ENCODE measurements around the gene DUSP1. TPM values are rescaled to one million over a fixed set of nuclear protein-coding genes. Genes with fewer than 3 reads are reported as not detected.

The DUSP1 gene
- total RNA-seq, 4 donors from 2014 or later = 469 to 701 (median 567) TPM

DNA sequence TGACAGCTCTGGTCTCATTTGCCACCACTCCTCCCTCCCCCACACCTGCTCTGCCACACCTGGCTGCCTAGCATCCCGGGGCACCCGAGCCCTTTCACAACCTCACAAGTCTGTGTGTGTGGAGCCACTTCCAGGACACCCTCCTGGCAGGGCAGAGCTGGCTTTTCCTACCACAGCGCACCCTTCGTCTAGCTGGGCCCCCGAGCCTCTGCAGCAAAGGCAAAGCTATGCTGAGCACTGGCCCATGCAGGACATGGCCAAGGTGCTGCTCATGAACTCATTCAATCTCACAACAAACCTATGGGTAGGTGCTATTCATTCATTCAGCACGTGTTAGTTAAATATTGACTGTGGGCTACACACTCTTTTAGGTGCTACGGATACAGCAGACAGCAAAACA is 43.4 kb downstream of the DUSP1 start:
- no peak overlapping the region for H3K4me3 ChIP-seq
- no peak overlapping the region for H3K27ac ChIP-seq
- no peaks in the 10 kb centered on the region for H3K36me3 ChIP-seq
- 33 to 67% methylated on average over 2 to 7 of the region's 7 CpGs for WGBS, 2 donors (ENCODE audit: low coverage in 1 of 2)
- intact Hi-C loops (cut with DNase I; ENCODE audit: low total_unique reads) (no loop called here), in situ Hi-C loops (cut with MboI; ENCODE audit: low pct_ligation_motif_present in 1 of 4, low pct_unique_long_range_greater_than_20kb in 1 of 4, low sequenced_read_pairs in 3 of 4) (no loop called here)
- H3K27me3 ChIP-seq = no peaks in the 10 kb centered on the region
- H3K4me1 ChIP-seq = peaks cover 0 to 9% (median under 1%) of the 10 kb centered on the region in 4 donors
- DNase-seq = no peak
- H3K9me3 ChIP-seq = no peaks in the 10 kb centered on the region
- no peak for TF ChIP-seq EP300 (IDR thresholded peaks at IDR 0.05; ENCODE audit: low read depth)
- TF ChIP-seq, protein P1, sequence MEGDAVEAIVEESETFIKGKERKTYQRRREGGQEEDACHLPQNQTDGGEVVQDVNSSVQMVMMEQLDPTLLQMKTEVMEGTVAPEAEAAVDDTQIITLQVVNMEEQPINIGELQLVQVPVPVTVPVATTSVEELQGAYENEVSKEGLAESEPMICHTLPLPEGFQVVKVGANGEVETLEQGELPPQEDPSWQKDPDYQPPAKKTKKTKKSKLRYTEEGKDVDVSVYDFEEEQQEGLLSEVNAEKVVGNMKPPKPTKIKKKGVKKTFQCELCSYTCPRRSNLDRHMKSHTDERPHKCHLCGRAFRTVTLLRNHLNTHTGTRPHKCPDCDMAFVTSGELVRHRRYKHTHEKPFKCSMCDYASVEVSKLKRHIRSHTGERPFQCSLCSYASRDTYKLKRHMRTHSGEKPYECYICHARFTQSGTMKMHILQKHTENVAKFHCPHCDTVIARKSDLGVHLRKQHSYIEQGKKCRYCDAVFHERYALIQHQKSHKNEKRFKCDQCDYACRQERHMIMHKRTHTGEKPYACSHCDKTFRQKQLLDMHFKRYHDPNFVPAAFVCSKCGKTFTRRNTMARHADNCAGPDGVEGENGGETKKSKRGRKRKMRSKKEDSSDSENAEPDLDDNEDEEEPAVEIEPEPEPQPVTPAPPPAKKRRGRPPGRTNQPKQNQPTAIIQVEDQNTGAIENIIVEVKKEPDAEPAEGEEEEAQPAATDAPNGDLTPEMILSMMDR (IDR thresholded peaks at IDR 0.05) = no peak

DNA sequence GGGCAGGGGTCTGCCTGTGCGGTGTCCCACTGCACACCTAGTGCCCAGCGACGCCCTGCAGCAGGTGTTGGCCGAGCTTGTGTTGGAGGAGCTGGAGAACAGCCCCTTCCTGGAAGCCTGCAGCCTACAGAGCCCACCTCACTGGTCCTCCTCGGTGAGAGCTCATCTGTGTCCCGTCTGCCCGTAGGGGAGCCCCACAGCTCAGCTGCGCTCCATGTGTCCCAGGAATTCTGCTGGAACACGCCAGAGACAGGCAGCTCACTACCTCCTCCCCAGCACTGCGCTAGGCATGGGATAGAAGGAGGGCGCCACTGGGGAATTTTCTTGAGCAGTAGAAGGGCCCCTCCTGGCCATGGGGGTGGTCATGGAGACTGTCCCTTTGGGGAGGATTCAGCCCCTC is 44.0 kb downstream of the DUSP1 start:
- 88% methylated on average over 11 of the region's 11 CpGs; no CpG with 5 or more reads in 1 of the 2 donors for WGBS, 2 donors (ENCODE audit: low coverage in 1 of 2)
- TF ChIP-seq POLR2AphosphoS5 (IDR thresholded peaks at IDR 0.05) = no peak
- Histone ChIP-seq H3K9me3 (no peaks in the 10 kb centered on the region), H3K27ac (no peak overlapping the region), H3K36me3 (no peaks in the 10 kb centered on the region), H3K27me3 (no peaks in the 10 kb centered on the region), H3K4me3 (no peak overlapping the region), H3K4me1 (peaks cover 0 to 10% (median 6%) of the 10 kb centered on the region in 4 donors)
- intact Hi-C loops (cut with DNase I; ENCODE audit: low total_unique reads) = no loop called here
- DNase-seq = no peak
- in situ Hi-C loops (cut with MboI; ENCODE audit: low pct_ligation_motif_present in 1 of 4, low pct_unique_long_range_greater_than_20kb in 1 of 4, low sequenced_read_pairs in 3 of 4) = no loop called here

DNA sequence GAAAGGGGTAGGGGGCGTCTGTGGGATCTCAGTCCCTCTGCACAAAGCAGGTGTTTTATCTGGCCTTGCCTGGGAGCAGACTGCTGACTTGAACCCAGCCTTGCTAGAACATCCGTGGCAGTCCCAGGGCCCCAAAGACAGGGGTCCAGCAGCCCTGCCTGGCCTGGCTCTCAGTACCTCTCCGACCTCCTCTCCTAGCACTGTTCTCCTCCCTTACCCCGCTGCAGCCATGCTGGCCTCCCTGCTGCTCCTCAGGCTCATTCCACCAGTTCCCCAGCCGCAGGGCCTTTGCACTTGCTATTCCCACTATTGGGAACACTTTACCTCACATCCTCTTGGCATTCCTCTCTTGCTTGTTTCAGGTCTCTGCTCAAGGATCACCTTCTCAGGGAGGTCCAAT is 45.2 kb downstream of the DUSP1 start:
- WGBS, 2 donors (ENCODE audit: low coverage in 1 of 2) = 94 to 100% methylated on average over 2 to 5 of the region's 5 CpGs
- no peaks in the 10 kb centered on the region for H3K9me3 ChIP-seq
- DNase-seq = no peak
- H3K27me3 ChIP-seq = no peaks in the 10 kb centered on the region
- in situ Hi-C loops (cut with MboI; ENCODE audit: low pct_ligation_motif_present in 1 of 4, low pct_unique_long_range_greater_than_20kb in 1 of 4, low sequenced_read_pairs in 3 of 4) (no loop called here), intact Hi-C loops (cut with DNase I; ENCODE audit: low total_unique reads) (no loop called here)
- H3K36me3 ChIP-seq = no peaks in the 10 kb centered on the region
- H3K27ac ChIP-seq = no peak overlapping the region
- no peak for TF ChIP-seq EP300 (IDR thresholded peaks at IDR 0.05; ENCODE audit: low read depth)
- no peak for TF ChIP-seq POLR2A (IDR thresholded peaks at IDR 0.05)
- TF ChIP-seq, protein P1 (IDR thresholded peaks at IDR 0.05) = no peak
- H3K4me1 ChIP-seq = peaks cover 2 to 7% (median 6%) of the 10 kb centered on the region in 4 donors
- H3K4me3 ChIP-seq = no peak overlapping the region

DNA sequence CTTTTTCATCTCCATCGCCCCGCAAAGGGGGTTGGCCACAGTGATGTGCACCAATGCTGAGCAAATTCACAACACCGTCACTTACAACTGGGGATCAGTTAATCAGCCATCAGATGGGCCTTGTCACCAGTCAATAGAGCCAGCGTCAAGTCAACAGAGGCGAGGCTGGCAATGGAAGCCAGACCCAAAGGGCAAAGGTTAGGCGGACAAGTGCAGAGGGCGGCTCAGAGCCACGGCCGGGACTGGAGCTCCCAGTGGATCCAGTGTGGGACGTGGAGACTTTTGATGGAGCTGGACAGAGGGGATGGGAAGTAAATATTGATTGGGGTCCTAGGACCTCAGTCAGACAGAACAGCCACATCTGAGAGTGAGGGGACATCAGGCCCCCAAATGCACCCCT is 45.7 kb downstream of the DUSP1 start:
- DNase-seq = no peak
- H3K27ac ChIP-seq = no peak overlapping the region
- H3K27me3 ChIP-seq = no peaks in the 10 kb centered on the region
- H3K4me3 ChIP-seq = no peak overlapping the region
- peaks cover 2 to 7% (median 6%) of the 10 kb centered on the region in 4 donors for H3K4me1 ChIP-seq
- H3K36me3 ChIP-seq = no peaks in the 10 kb centered on the region
- no peak for TF ChIP-seq POLR2AphosphoS5 (IDR thresholded peaks at IDR 0.05)
- TF ChIP-seq POLR2A (IDR thresholded peaks at IDR 0.05) = no peak
- no peak for TF ChIP-seq EP300 (IDR thresholded peaks at IDR 0.05; ENCODE audit: low read depth)
- TF ChIP-seq, protein P1 (IDR thresholded peaks at IDR 0.05) = no peak
- intact Hi-C loops (cut with DNase I; ENCODE audit: low total_unique reads) = no loop called here
- in situ Hi-C loops (cut with MboI; ENCODE audit: low pct_ligation_motif_present in 1 of 4, low pct_unique_long_range_greater_than_20kb in 1 of 4, low sequenced_read_pairs in 3 of 4) = no loop called here
- H3K9me3 ChIP-seq = no peaks in the 10 kb centered on the region
- WGBS, 2 donors (ENCODE audit: low coverage in 1 of 2) = 90 to 96% methylated on average over 8 to 10 of the region's 10 CpGs

Measured in transverse colon (tissue), 4 donors.